ENCODE data around the gene HNRNPUL2. TPM values are rescaled to one million over a fixed set of nuclear protein-coding genes. Genes with fewer than 3 reads are reported as not detected.

HNRNPUL2 gene
- total and polyA plus RNA-seq, 9 of the 15 experiments (the other 6 are each of a cell fraction or from before 2014, with no cell fraction given): 0.89 to 44.3 (median 15.2) TPM

GRCh38 chr11:62726156-62726914 is 922 bp downstream of the HNRNPUL2 start (continued):
- TF ChIP-seq E2F6 (IDR thresholded peaks at IDR 0.05; ENCODE audit: borderline replicate concordance in 1 of 2, extremely low read depth in 1 of 2, insufficient read depth in 1 of 2, insufficient read length in 1 of 2, low read depth in 1 of 2, low read length in 1 of 2, poor library complexity in 1 of 2, severe bottlenecking in 1 of 2) (no peak), TCFL5 (CRISPR knock-in tag; conservative IDR thresholded peaks at IDR 0.05) (no peak), XRCC4 (IDR thresholded peaks at IDR 0.05; ENCODE audit: extremely low read depth, insufficient read depth, insufficient read length) (no peak), BCL6 (CRISPR knock-in tag; IDR thresholded peaks at IDR 0.05) (no peak), HCFC1 (IDR thresholded peaks at IDR 0.05; ENCODE audit: low read depth, low read length) (no peak), CC2D1A (IDR thresholded peaks at IDR 0.05) (no peak), ZNF511 (CRISPR knock-in tag; IDR thresholded peaks at IDR 0.05) (no peak), ZC3H4 (CRISPR knock-in tag; IDR thresholded peaks at IDR 0.05; ENCODE audit: borderline replicate concordance) (no peak), HMGN3 (IDR thresholded peaks at IDR 0.05; ENCODE audit: borderline replicate concordance, extremely low read depth, insufficient read length, low read depth, low read length) (no peak), SRSF3 (IDR thresholded peaks at IDR 0.05; ENCODE audit: insufficient read depth, low read length) (no peak), TARDBP (IDR thresholded peaks at IDR 0.05) (no peak), ADNP (tag; IDR thresholded peaks at IDR 0.05) (no peak), ERF (CRISPR knock-in tag; IDR thresholded peaks at IDR 0.05) (no peak), ZHX1 (conservative IDR thresholded peaks at IDR 0.05; ENCODE audit: low read length) (no peak), NCOA6 (IDR thresholded peaks at IDR 0.05) (no peak), IRF2 (CRISPR knock-in tag; IDR thresholded peaks at IDR 0.05) (no peak), ZNF444 (CRISPR knock-in tag; IDR thresholded peaks at IDR 0.05) (no peak), CREM (IDR thresholded peaks at IDR 0.05; ENCODE audit: low read depth) (no peak), POLR2B (IDR thresholded peaks at IDR 0.05; ENCODE audit: low read depth, partially characterized antibody) (no peak), POLR2AphosphoS2 (IDR thresholded peaks at IDR 0.05; ENCODE audit: low read length) (no peak), ZNF143 (CRISPR knock-in tag; IDR thresholded peaks at IDR 0.05) (peak; percentile 53; the same call in 1 of the 2 replicates), SLC30A9 (CRISPR knock-in tag; IDR thresholded peaks at IDR 0.05) (no peak)
